K562 (cell line): ENCODE results near the gene MDC1. TPM values are rescaled to one million over a fixed set of nuclear protein-coding genes. Genes with fewer than 3 reads are reported as not detected.
A peak's percentile ranks its signal among the peaks of the same experiment; 100 is the strongest.
"Not testable (repeated sequence)": the region's sequence is repeated elsewhere in the genome, so short reads cannot be mapped to it uniquely, and the experiment has no call there.

Experiments used
- CEBPG ChIP-seq, 3 experiments: fragments of 200-800 bp in 1 of 3; sonication (Bioruptor generic) in 1 of 3; sonication (generic) in 1 of 3; formaldehyde crosslinking in 1 of 3; IDR thresholded peaks in 2 of 3; conservative IDR thresholded peaks in 1 of 3; 2 replicates each; pipeline versions ENCODE4 v1.6.1 to v1.8.0; 2016 to 2022; ENCODE audit warnings: missing compliant biosample characterization in 2 of 3, missing genetic modification characterization in 2 of 3, mild to moderate bottlenecking in 1 of 3, missing genetic modification reagents in 1 of 3
- DMBX1 ChIP-seq: fragments of 250-450 bp; sonication (Bioruptor Pico); IDR thresholded peaks from 2 replicates; pipeline ENCODE4 v1.8.0; 2022; ENCODE audit warnings: inconsistent platforms, mild to moderate bottlenecking, moderate library complexity, borderline replicate concordance
- E2F3 ChIP-seq: fragments of 250-450 bp; sonication (Bioruptor Pico); IDR thresholded peaks from 2 replicates; pipeline ENCODE4 v1.4.0; 2020; ENCODE audit warnings: mild to moderate bottlenecking
- FOSL1 ChIP-seq: fragments of 200-800 bp; sonication (Bioruptor generic); conservative IDR thresholded peaks from 2 replicates; pipeline ENCODE4 v1.6.1; 2016; ENCODE audit warnings: missing genetic modification characterization, missing compliant biosample characterization
- GTF2E2 ChIP-seq: fragments of 200-800 bp; sonication (Bioruptor generic); IDR thresholded peaks from 2 replicates; pipeline ENCODE4 v1.6.1; 2016; ENCODE audit warnings: missing genetic modification characterization, missing compliant biosample characterization
- IFI16 ChIP-seq: fragments of 250-450 bp; sonication (Bioruptor Pico); IDR thresholded peaks from 2 replicates; pipeline ENCODE4 v2.1.2; 2022; ENCODE audit warnings: mild to moderate bottlenecking, inconsistent platforms
- L3MBTL2 ChIP-seq: fragments of 450-650 bp; IDR thresholded peaks from 2 replicates; pipeline ENCODE4 v1.6.1; 2016; ENCODE audit warnings: mild to moderate bottlenecking, moderate library complexity
- MLLT1 ChIP-seq, 2 experiments: fragments of 450-650 bp; IDR thresholded peaks; 2 replicates each; pipeline ENCODE4 v1.6.1; 2016
- NR1H2 ChIP-seq: sonication (generic); formaldehyde crosslinking; IDR thresholded peaks from 2 replicates; pipeline ENCODE4 v1.4.0; 2020; ENCODE audit warnings: mild to moderate bottlenecking, missing genetic modification reagents
- SMARCA4 ChIP-seq: fragments of 450-650 bp; IDR thresholded peaks from 2 replicates; pipeline ENCODE4 v1.6.1; 2016
- TCF15 ChIP-seq: fragments of 250-450 bp; sonication (Bioruptor Pico); IDR thresholded peaks from 2 replicates; pipeline ENCODE4 v1.8.0; 2022; ENCODE audit warnings: moderate library complexity, mild to moderate bottlenecking, inconsistent platforms
- ZNF407 ChIP-seq: fragments of 450-650 bp; IDR thresholded peaks from 2 replicates; pipeline ENCODE4 v1.6.1; 2016; ENCODE audit warnings: low read depth
- ZNF449 ChIP-seq: fragments of 250-450 bp; sonication (Bioruptor Pico); IDR thresholded peaks from 2 replicates; pipeline ENCODE4 v1.8.0; 2022; ENCODE audit warnings: moderate library complexity, mild to moderate bottlenecking, inconsistent platforms
- ZNF707 ChIP-seq: fragments of 250-450 bp; sonication (Bioruptor Pico); conservative IDR thresholded peaks from 2 replicates; pipeline ENCODE4 v1.8.0; 2022; ENCODE audit warnings: inconsistent platforms, mild to moderate bottlenecking, moderate library complexity
- polyA plus RNA-seq, 8 experiments: library from polyadenylated mRNA; depleted of rRNA in 4 of 8; stranded (reverse) in 5 of 8; unstranded in 3 of 8; fragments of >200 nt; fragmentation: Nextera tagmentation in 2 of 8; fragmentation: Illumina TruSeq in 1 of 8; extraction: Ambion mirVana in 2 of 8; extraction: Trizol in 1 of 8; gene quantifications; 2 replicates each; pipeline versions ENCODE4 v1.2.1 to v1.2.3, GENCODE V29; 2011 to 2014; ENCODE audit warnings: inconsistent platforms in 1 of 8, missing spikeins in 1 of 8
- total RNA-seq, 7 experiments: library from RNA; depleted of rRNA in 6 of 7; stranded (reverse); fragments of >200 nt in 6 of 7; fragmentation: Illumina TruSeq in 2 of 7; extraction: Trizol in 2 of 7; gene quantifications; 2 replicates each; pipeline versions ENCODE4 v1.2.1 to v1.2.3, GENCODE V29; 2011 to 2021; ENCODE audit warnings: low replicate concordance in 1 of 7

Gene MDC1
- total and polyA plus RNA-seq, 9 of the 15 experiments (the other 6 are each of a cell fraction or from before 2014, with no cell fraction given) = 8.2 to 114 (median 20.0) TPM

GRCh38 chr6:30717845-30718720 lies 1.0 kb upstream of the MDC1 start (continued):
- peak in 1 of 2 experiments; percentile 95; a peak in 2 of 4 replicates for TF ChIP-seq MLLT1 (IDR thresholded peaks at IDR 0.05)
- peak; percentile 7 for TF ChIP-seq SMARCA4
- peak; percentile 40; the same call in 1 of the 2 replicates for TF ChIP-seq ZNF449
- peak; percentile 67 for TF ChIP-seq FOSL1 (tag)
- not testable (repeated sequence) for TF ChIP-seq CEBPG (CRISPR knock-in tag; IDR thresholded peaks at IDR 0.05)
- TF ChIP-seq CEBPG (tag; conservative IDR thresholded peaks at IDR 0.05 in 1 of 2, IDR thresholded peaks at IDR 0.05 in 1 of 2) = peak in 1 of 2 experiments; percentile 9; a peak in 1 of 4 replicates
- 0 out of 2 replicates have a peak, but pooled peaks have one; percentile 9 for TF ChIP-seq ZNF407
- TF ChIP-seq DMBX1 = peak; percentile 47; the same call in 1 of the 2 replicates
- peak; percentile 52; the same call in 1 of the 2 replicates for TF ChIP-seq ZNF707 (CRISPR knock-in tag)
- peak; percentile 64; the same call in 1 of the 2 replicates for TF ChIP-seq IFI16 (CRISPR knock-in tag)
- TF ChIP-seq GTF2E2 (tag) = peak; percentile 77; the same call in 1 of the 2 replicates
- peak; percentile 16; the same call in 1 of the 2 replicates for TF ChIP-seq L3MBTL2
- peak; percentile 30; the same call in 1 of the 2 replicates for TF ChIP-seq TCF15 (CRISPR knock-in tag)
- 0 out of 2 replicates have a peak, but pooled peaks have one; percentile 10 for TF ChIP-seq NR1H2 (CRISPR knock-in tag)
- 0 out of 2 replicates have a peak, but pooled peaks have one; percentile 59 for TF ChIP-seq E2F3 (CRISPR knock-in tag)
